Measurements from ENCODE around the gene PXMP4.

PXMP4 gene

GRCh38 chr20:33731693-33732165, 11.6 kb upstream of the PXMP4 start, which contains the start of gene ZNF341:
TSS of gene ZNF341 (plus strand) at chr20:33731996. CDS start at chr20:33732022, 26 bp downstream.
- DNase-seq = peak; percentile 96

- no peak for DNase-seq
Measured at GRCh38 chr20:33730946-33731692, 11.0 kb upstream of the PXMP4 start.

GRCh38 chr20:33729101-33729500, 9.0 kb upstream of the PXMP4 start:
- no peak for DNase-seq

GRCh38 chr20:33728463-33728862, 8.4 kb upstream of the PXMP4 start:
- no peak for DNase-seq

- no peak for DNase-seq
Measured at GRCh38 chr20:33727806-33728205, 7.7 kb upstream of the PXMP4 start.

- DNase-seq = no peak
Measured at GRCh38 chr20:33727115-33727479, 7.0 kb upstream of the PXMP4 start.

GRCh38 chr20:33725607-33726264, 5.6 kb upstream of the PXMP4 start:
- no peak for DNase-seq

- no peak for DNase-seq
Measured at GRCh38 chr20:33724439-33725094, 4.5 kb upstream of the PXMP4 start.

GRCh38 chr20:33721391-33722140, 1.5 kb upstream of the PXMP4 start:
- no peak for DNase-seq

- peak; percentile 34 for DNase-seq
Measured at GRCh38 chr20:33719277-33719988, 677 bp downstream of the PXMP4 start.

GRCh38 chr20:33716498-33716897, 3.6 kb downstream of the PXMP4 start:
- DNase-seq = no peak

GRCh38 chr20:33713865-33714367, 6.2 kb downstream of the PXMP4 start:
- DNase-seq = no peak

GRCh38 chr20:33711446-33711738, 8.7 kb downstream of the PXMP4 start:
- no peak for DNase-seq

GRCh38 chr20:33710681-33711445, 9.2 kb downstream of the PXMP4 start:
- DNase-seq = no peak

GRCh38 chr20:33709905-33710541, 10.1 kb downstream of the PXMP4 start:
- DNase-seq = no peak

GRCh38 chr20:33709398-33709797, 10.7 kb downstream of the PXMP4 start:
- no peak for DNase-seq

- no peak for DNase-seq
Measured at GRCh38 chr20:33707668-33708067, 12.4 kb downstream of the PXMP4 start.

GRCh38 chr20:33704197-33704924, 15.7 kb downstream of the PXMP4 start:
- no peak for DNase-seq

- no peak for DNase-seq
Measured at GRCh38 chr20:33703498-33704137, 16.5 kb downstream of the PXMP4 start.

- DNase-seq = no peak
Measured at GRCh38 chr20:33702861-33703260, 17.2 kb downstream of the PXMP4 start.
